Right cardiac atrium (tissue), 5 donors: Measurements from ENCODE around the gene POU4F3. TPM values are rescaled to one million over a fixed set of nuclear protein-coding genes. Genes with fewer than 3 reads are reported as not detected.

Experiments
- ATAC-seq, 2 donors: fragments of 200-7000 bp; cut with Tn5 transposase; one replicate each; pipeline versions ENCODE4 v1.8.0 to v1.9.1; 2020; ENCODE audit warnings: moderate library complexity in 2 of 2, mild to moderate bottlenecking in 1 of 2
- DNase-seq, 3 donors: peaks; one replicate each; pipeline ENCODE4 v3.0.0-alpha.2; 2020
- H3K27ac ChIP-seq: one replicate; pipeline ENCODE4 v1.5.1; 2013; ENCODE audit warnings: mild to moderate bottlenecking, low read length, control low read depth, moderate library complexity
- H3K27me3 ChIP-seq: one replicate; pipeline ENCODE4 v1.6.1; 2013; ENCODE audit not compliant: control insufficient read depth, insufficient read depth
- H3K4me1 ChIP-seq: one replicate; pipeline ENCODE4 v1.6.1; 2013; ENCODE audit warnings: low read length; ENCODE audit not compliant: control insufficient read depth, insufficient read depth
- H3K4me3 ChIP-seq: one replicate; pipeline ENCODE4 v1.5.1; 2013; ENCODE audit warnings: low read length, control low read depth
- H3K9me3 ChIP-seq: one replicate; pipeline ENCODE4 v1.6.1; 2013; ENCODE audit warnings: low read length; ENCODE audit not compliant: control insufficient read depth
- WGBS: extraction: QIAGEN DNeasy Blood & Tissue Kit; methylation state at CpG from one replicate; pipeline ENCODE4 v1.1.7; 2013; 5-methylcytosine and 5-hydroxymethylcytosine counted together
- intact Hi-C, 4 donors: fragments of 100-400 bp; cut with DNase I; formaldehyde crosslinking; loops; one replicate each; pipeline versions ENCODE4 v1.11.0 to v1.14.0; 2022 to 2023
- polyA plus RNA-seq: library from polyadenylated mRNA; stranded (reverse); fragments of 200-250 nt; gene quantifications from one replicate; pipeline ENCODE4 v1.2.3, GENCODE V29; 2013
- total RNA-seq, 4 donors: library from RNA; stranded (reverse); fragmentation: NEBNext Ultra II Directional; extraction: Animal tissue kit (Norgen Biotek cat#: 25700); gene quantifications; one replicate each; pipeline ENCODE4 v1.2.1, GENCODE V29; 2021
- donor health status: healthy with polysubstance abuse.
- donor health status: DM: no; HTN: yes; CAD: no.
- donor health status: DM: no; HTN: no; CAD: no.
- donor health status: DM: no; HTN: yes; CAD: no; lungs with severe emphysema.
- donor health status: DM: yes; HTN: yes; CAD: no.

POU4F3 gene
- total and polyA plus RNA-seq, 5 donors = 0.14 TPM; not detected in 4

DNA sequence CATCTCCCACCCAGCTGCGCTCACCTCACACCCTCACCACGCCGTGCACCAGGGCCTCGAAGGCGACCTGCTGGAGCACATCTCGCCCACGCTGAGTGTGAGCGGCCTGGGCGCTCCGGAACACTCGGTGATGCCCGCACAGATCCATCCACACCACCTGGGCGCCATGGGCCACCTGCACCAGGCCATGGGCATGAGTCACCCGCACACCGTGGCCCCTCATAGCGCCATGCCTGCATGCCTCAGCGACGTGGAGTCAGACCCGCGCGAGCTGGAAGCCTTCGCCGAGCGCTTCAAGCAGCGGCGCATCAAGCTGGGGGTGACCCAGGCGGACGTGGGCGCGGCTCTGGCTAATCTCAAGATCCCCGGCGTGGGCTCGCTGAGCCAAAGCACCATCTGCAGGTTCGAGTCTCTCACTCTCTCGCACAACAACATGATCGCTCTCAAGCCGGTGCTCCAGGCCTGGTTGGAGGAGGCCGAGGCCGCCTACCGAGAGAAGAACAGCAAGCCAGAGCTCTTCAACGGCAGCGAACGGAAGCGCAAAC, 1.1 kb downstream of the POU4F3 start:
- Histone ChIP-seq H3K27ac (no peak overlapping the region), H3K4me3 (no peak overlapping the region), H3K27me3 (no peaks in the 10 kb centered on the region), H3K4me1 (peaks cover 2% of the 10 kb centered on the region), H3K9me3 (no peaks in the 10 kb centered on the region)
- 6% methylated on average over 44 of the region's 44 CpGs for WGBS
- no peak for DNase-seq
- intact Hi-C loops = no loop called here
- ATAC-seq = peak in 1 of 2 donors; percentile 22

DNA sequence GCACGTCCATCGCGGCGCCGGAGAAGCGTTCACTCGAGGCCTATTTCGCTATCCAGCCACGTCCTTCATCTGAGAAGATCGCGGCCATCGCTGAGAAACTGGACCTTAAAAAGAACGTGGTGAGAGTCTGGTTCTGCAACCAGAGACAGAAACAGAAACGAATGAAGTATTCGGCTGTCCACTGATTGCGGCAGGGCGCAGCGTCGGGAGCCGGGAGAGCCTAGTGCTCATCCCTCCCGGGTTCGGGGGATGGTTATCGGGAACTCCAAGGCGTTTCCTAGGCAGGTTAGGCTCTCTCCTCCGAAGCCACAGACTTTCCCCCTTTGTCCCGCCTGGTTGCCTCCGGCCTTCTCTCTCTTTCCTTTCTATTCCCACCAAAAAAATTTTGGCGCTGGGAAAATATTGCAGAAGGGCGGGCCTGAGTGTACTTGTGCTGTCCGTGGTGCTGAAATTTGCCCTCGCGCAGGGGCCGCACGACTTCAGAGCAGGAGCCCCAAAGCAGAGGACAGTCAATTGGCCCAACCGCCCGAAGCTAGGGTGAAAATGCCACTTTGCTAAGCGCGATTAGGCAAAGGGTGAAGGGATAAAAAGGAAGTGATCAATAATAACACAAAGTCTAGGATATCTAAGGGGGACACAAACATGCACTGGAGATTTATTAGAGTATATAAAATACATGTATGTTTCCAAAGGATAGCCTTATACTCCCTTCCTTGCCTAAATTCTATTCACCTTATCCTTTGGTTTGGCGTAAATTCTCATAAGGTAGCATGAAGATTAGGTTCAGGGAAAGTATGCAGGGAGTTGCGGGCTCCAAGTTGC, 1.8 kb downstream of the POU4F3 start:
- 4% methylated on average over 40 of the region's 40 CpGs for WGBS
- ATAC-seq = peak in 1 of 2 donors; percentile 46
- H3K4me3 ChIP-seq = no peak overlapping the region
- DNase-seq = peak; percentile 65 to 84 (median 81)
- no peaks in the 10 kb centered on the region for H3K9me3 ChIP-seq
- H3K27ac ChIP-seq = no peak overlapping the region
- no peaks in the 10 kb centered on the region for H3K27me3 ChIP-seq
- intact Hi-C loops = no loop called here
- H3K4me1 ChIP-seq = peaks cover 2% of the 10 kb centered on the region

DNA sequence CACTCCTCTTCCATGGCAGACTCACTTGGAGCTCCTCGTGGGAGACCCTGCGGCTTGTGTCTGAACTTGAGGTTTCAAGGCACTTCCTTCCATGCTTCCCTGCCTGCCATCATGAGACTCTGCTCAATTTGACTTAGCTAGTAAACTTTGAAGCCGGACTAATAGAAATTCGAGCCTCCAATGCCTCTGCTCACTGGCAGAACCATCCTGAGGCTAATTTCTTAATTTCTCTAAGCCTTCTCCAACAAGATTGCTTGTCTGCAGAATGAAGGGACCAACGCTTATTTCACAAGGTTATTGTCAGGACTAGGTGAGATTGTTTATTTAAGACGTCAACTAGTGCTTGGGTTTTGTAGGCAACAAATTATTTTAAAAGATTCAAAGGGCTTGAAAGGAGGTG, 3.2 kb downstream of the POU4F3 start:
- DNase-seq (no peak), ATAC-seq (no peak)
- H3K4me1 ChIP-seq = peaks cover 4% of the 10 kb centered on the region
- no peak overlapping the region for H3K4me3 ChIP-seq
- H3K27me3 ChIP-seq = no peaks in the 10 kb centered on the region
- WGBS = 5% methylated on average over 6 of the region's 6 CpGs
- intact Hi-C loops = no loop called here
- H3K9me3 ChIP-seq = no peaks in the 10 kb centered on the region
- no peak overlapping the region for H3K27ac ChIP-seq

DNA sequence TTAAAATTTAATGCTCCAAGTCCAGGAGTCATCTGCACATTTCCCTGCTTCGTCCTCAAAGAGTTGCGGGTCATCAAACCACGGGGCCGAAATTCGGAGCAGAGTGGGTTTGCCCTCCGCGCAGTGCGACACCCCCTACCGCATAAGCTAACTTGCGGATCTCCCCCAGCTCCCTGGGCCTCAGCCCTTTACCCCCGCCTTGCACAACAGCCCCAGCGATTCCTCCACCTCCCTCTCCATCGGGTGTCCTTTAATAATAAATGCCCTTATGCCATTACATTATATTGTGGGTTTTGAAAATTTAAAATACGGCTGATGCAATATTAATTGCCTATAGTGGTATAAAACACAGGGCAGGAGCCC, 3.9 kb downstream of the POU4F3 start:
- 4% methylated on average over 14 of the region's 14 CpGs for whole genome bisulfite sequencing
- peaks cover 4% of the 10 kb centered on the region for H3K4me1 ChIP-seq
- DNase-seq = no peak
- no peaks in the 10 kb centered on the region for H3K27me3 ChIP-seq
- H3K27ac ChIP-seq = no peak overlapping the region
- intact Hi-C loops = no loop called here
- no peak for ATAC-seq
- no peak overlapping the region for H3K4me3 ChIP-seq
- H3K9me3 ChIP-seq = no peaks in the 10 kb centered on the region

DNA sequence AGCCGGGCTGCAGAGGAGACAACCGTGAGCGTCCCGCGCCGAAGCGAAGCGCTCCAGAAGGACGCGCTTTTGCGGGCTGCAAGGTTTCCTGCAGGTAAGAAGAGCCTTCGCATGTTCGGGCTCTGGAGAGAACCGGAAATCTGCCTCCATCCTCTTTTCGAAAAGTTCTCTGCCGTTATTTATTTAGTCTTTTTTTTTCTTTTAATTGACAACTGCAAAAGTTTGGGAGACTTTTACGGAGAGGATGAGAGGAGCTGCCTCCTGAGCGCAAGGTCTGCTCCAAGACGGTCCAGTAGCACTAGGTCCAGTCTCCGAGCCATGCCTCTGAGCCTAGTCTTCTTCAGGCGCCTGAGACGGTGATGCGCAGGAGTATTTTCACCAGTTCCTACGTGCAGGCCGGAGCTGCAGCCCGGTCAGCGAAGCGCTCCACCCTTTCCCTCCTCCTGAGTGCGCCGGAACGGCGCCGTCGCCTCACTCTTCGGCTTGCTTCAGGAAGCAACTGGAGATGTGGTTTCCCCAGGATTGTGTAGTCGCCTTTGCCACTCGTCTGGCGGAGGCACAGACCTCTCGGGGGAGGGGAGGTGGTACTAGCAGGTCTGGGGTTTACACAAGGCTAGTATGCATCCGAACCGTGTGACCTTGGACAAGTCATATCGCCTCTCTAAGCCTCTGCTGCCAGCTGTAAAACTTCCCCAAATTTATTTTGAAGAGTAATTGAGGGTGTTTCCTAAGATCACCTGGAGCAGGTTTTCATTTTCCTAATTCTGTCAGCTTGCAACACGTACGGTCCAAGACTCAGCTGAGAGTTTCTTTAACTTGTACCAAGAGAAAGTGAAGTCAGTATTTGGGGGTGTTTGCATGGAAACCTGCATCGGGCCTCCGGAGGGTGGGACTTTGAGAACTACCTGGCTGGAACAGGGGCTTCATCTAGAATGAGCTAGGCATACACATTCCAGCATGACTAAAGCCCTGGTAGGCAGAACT, 4.5 kb downstream of the POU4F3 start:
- ATAC-seq (no peak), DNase-seq (no peak)
- no peak overlapping the region for H3K27ac ChIP-seq
- H3K4me1 ChIP-seq = peaks cover 4% of the 10 kb centered on the region
- intact Hi-C loops = no loop called here
- H3K27me3 ChIP-seq = peaks cover 1% of the 10 kb centered on the region
- H3K9me3 ChIP-seq = no peaks in the 10 kb centered on the region
- 2% methylated on average over 46 of the region's 46 CpGs for WGBS
- H3K4me3 ChIP-seq = no peak overlapping the region

DNA sequence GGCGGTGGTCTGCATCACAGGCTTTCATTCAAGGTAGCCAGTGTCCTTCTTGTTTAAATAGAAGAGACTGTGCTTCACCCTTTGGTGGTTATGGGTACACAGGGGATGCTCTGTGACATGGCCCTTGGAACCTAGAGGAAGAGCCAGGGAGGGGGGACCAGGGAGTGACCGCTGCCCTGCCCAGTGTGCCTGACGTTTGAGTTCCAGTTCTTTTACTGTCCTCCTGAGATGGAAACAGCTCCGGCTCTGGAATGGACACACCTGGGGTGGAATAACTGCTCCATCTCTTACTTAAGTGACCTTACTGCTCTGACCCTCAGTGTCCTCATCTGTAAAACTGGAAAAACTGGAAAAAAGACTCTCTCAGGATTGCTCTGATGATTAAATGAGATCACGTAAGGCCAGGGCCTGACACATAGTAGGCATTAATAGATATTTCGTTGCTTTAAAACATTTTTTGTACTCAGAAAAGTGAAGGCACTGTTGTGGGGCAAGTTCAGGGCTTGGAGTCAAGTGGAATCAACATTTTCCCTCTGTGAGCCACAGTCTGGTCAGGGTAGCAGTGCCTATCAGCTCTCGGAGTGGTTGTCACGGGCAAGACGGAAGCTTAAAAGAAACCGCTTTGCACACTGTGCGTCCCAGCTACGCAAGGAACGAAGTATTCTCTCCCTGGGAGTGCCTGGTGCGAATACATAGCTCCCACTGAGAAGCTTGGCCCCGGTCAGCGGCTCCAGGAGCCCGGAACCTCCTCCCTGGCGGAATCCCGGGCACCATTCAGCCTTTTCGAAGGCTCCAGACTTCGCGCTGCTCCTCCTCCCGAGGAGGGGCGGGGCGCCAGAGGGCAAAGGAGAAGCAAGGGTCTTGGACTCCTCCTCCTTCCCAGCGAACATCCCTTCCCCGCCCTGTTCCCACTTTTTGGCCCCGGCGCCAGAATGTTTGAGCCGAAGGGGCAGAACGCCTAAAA, 5.8 kb downstream of the POU4F3 start:
- H3K27me3 ChIP-seq = peaks cover 2% of the 10 kb centered on the region
- DNase-seq (peak in 1 of 3 donors; percentile 64), ATAC-seq (peak; percentile 20 to 24)
- peaks cover 4% of the 10 kb centered on the region for H3K4me1 ChIP-seq
- no peak overlapping the region for H3K27ac ChIP-seq
- H3K9me3 ChIP-seq = no peaks in the 10 kb centered on the region
- peak overlapping the region; percentile 0 for H3K4me3 ChIP-seq
- WGBS = 3% methylated on average over 31 of the region's 31 CpGs
- intact Hi-C loops = no loop called here

DNA sequence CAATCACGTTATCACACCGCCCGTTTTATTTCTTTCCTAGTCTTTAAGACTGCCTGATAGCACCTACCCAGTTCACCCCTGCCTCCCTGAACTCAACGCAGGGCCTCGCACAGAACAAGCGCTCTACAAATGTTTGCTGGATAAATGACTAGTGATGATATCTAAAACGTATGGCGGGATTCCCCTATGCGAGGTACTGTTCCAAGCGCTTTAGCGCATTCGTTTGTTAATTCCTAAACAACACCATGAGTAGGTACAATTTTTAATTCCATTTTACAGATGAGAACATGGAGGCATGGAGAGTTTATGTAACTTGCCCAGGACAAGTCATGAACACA, 6.6 kb downstream of the POU4F3 start:
- Histone ChIP-seq H3K27me3 (peaks cover 2% of the 10 kb centered on the region), H3K4me1 (peaks cover 2% of the 10 kb centered on the region), H3K27ac (no peak overlapping the region), H3K9me3 (no peaks in the 10 kb centered on the region), H3K4me3 (peak overlapping the region; percentile 0)
- ATAC-seq = no peak
- DNase-seq = no peak
- WGBS = 5% methylated on average over 12 of the region's 12 CpGs
- intact Hi-C loops = no loop called here

DNA sequence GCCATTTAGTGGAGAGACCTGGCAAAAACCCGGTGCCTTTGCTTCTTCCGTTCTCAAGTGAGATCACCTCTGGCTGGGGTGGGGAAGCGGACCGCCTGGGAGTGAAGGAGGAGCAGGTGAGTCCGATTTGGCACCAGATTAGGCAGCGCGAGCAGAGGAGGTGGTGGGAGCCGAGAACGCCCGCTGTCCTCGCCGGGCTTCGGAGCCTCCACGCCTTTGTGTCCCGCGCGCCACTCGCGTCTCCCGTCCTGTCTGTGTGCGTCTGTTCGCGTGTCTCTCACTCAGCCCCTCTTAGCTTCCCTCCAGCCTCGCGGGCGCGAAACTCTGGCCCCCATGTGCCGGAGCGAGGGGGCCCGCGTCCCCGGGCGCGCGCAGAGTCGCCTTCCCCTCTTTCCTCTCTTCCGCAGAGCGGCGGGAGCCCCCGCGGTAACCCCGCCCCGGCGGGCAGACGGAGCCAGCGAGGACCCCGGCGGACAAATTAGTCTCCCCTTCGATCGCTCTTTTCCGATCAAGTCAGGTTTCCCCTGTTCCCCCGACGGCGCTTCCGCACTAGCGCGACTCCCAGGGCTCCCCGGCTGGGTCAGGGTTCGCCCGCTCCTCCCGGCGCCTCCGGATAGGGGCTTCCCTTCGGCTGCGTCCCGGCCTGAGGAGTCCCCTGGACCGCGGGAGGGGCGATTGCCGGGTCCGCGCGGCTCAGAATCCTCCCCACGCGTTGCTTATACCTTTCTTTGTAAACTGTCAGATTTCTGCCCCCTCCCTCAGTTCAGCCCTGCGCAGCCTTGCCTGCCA, 7.1 kb downstream of the POU4F3 start:
- ATAC-seq (peak in 1 of 2 donors; percentile 16), DNase-seq (peak in 1 of 3 donors; percentile 36)
- no peak overlapping the region for H3K4me3 ChIP-seq
- no peaks in the 10 kb centered on the region for H3K9me3 ChIP-seq
- H3K27me3 ChIP-seq = peaks cover 2% of the 10 kb centered on the region
- H3K27ac ChIP-seq = no peak overlapping the region
- WGBS = 2% methylated on average over 76 of the region's 76 CpGs
- H3K4me1 ChIP-seq = peaks cover 2% of the 10 kb centered on the region
- intact Hi-C loops = no loop called here

DNA sequence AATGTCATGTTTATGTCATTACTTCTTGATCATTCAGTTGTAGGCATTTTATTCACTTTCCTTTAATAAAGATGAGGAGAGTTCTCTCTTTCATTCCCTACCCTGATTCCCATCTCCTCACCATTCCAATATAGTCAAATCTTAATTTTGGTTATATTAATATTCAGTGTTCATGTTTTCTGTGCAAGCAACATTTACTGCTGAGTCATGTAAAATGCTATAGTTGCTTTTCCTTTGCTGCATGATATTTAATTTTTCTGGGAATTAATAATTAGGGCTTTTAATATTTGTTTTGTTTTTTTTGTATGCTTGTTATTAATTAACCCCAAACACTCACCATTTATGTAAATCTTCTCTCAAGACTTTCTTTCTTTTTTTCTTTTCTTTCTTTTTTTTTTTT, 18.5 kb downstream of the POU4F3 start:
- Histone ChIP-seq H3K27ac (no peak overlapping the region), H3K4me3 (no peak overlapping the region), H3K27me3 (no peaks in the 10 kb centered on the region), H3K9me3 (no peaks in the 10 kb centered on the region), H3K4me1 (no peaks in the 10 kb centered on the region)
- intact Hi-C loops = no loop called here
- no peak for ATAC-seq
- DNase-seq = no peak

DNA sequence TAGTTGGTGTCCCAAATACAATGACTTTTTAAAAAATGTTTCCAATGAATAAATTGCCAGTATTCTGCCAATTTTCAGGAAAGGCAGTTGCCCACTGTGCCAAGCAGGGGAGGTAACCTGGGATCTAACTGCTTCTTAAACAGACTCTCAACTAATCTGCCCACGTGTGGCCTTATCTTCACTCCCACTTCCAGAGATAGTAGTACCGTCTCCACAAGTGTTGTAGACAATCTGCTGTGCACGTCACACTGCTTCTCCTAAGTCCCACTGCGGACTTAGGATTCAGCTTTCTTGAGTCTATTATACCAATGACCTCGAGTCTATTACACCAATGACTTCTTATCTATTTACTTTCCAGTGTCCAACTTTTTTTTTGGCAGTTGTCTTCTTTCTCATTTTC, 21.2 kb downstream of the POU4F3 start:
- H3K4me3 ChIP-seq = no peak overlapping the region
- 32% methylated on average over 5 of the region's 5 CpGs for WGBS
- no peaks in the 10 kb centered on the region for H3K27me3 ChIP-seq
- H3K4me1 ChIP-seq = no peaks in the 10 kb centered on the region
- intact Hi-C loops = no loop called here
- no peak for ATAC-seq
- DNase-seq = no peak
- no peaks in the 10 kb centered on the region for H3K9me3 ChIP-seq
- no peak overlapping the region for H3K27ac ChIP-seq
